Measurements from ENCODE around the gene PLXNC1.

PLXNC1 gene

GRCh38 chr12:94182986-94183707, 34.8 kb downstream of the PLXNC1 start:
- DNase-seq (ENCODE audit: low spot score): no peak

- no peak for DNase-seq (ENCODE audit: low spot score)
These were observed 35.5 kb downstream of the PLXNC1 start for GRCh38 chr12:94183708-94184379.

- no peak for DNase-seq (ENCODE audit: low spot score)
These were observed 36.8 kb downstream of the PLXNC1 start for GRCh38 chr12:94184995-94185719.

- DNase-seq (ENCODE audit: low spot score): no peak
These were observed 37.4 kb downstream of the PLXNC1 start for GRCh38 chr12:94185801-94186200.

GRCh38 chr12:94186278-94187241, 38.2 kb downstream of the PLXNC1 start:
- DNase-seq (ENCODE audit: low spot score): no peak

GRCh38 chr12:94187361-94187760, 39.0 kb downstream of the PLXNC1 start:
- no peak for DNase-seq (ENCODE audit: low spot score)

GRCh38 chr12:94190623-94191022, 42.2 kb downstream of the PLXNC1 start:
- no peak for DNase-seq (ENCODE audit: low spot score)

GRCh38 chr12:94191023-94191422, 42.6 kb downstream of the PLXNC1 start:
- DNase-seq (ENCODE audit: low spot score): no peak

GRCh38 chr12:94191811-94192210, 43.4 kb downstream of the PLXNC1 start:
- DNase-seq (ENCODE audit: low spot score): no peak

GRCh38 chr12:94192506-94192905, 44.1 kb downstream of the PLXNC1 start:
- no peak for DNase-seq (ENCODE audit: low spot score)

- DNase-seq (ENCODE audit: low spot score): no peak
These were observed 44.8 kb downstream of the PLXNC1 start for GRCh38 chr12:94193168-94193567.

GRCh38 chr12:94195483-94195882, 47.1 kb downstream of the PLXNC1 start:
- no peak for DNase-seq (ENCODE audit: low spot score)

- no peak for DNase-seq (ENCODE audit: low spot score)
These were observed 50.1 kb downstream of the PLXNC1 start for GRCh38 chr12:94198469-94198868.

GRCh38 chr12:94198872-94199271, 50.5 kb downstream of the PLXNC1 start:
- no peak for DNase-seq (ENCODE audit: low spot score)

- no peak for DNase-seq (ENCODE audit: low spot score)
These were observed 51.7 kb downstream of the PLXNC1 start for GRCh38 chr12:94200069-94200468.

GRCh38 chr12:94200695-94201094, 52.3 kb downstream of the PLXNC1 start:
- no peak for DNase-seq (ENCODE audit: low spot score)

- no peak for DNase-seq (ENCODE audit: low spot score)
These were observed 54.1 kb downstream of the PLXNC1 start for GRCh38 chr12:94202245-94203180.

GRCh38 chr12:94203181-94203546, 54.8 kb downstream of the PLXNC1 start:
- DNase-seq (ENCODE audit: low spot score): no peak

- DNase-seq (ENCODE audit: low spot score): no peak
These were observed 55.4 kb downstream of the PLXNC1 start for GRCh38 chr12:94203796-94204195.

GRCh38 chr12:94204499-94205247, 56.3 kb downstream of the PLXNC1 start:
- peak; percentile 4 for DNase-seq (ENCODE audit: low spot score)

Data from CD4-positive, alpha-beta T cell treated with Interleukin-15 for 4 hours (primary cell).